ENCODE data around the gene ANKRD2. TPM values are rescaled to one million over a fixed set of nuclear protein-coding genes. Genes with fewer than 3 reads are reported as not detected.

ANKRD2 gene
- total and polyA plus RNA-seq, 7 donors, result 254 to 5,473 (median 2,026) TPM

- H3K4me3 ChIP-seq, result no peak overlapping the region
Observed at GRCh38 chr10:97618733-97619132, 46.2 kb downstream of the ANKRD2 start.

DNA sequence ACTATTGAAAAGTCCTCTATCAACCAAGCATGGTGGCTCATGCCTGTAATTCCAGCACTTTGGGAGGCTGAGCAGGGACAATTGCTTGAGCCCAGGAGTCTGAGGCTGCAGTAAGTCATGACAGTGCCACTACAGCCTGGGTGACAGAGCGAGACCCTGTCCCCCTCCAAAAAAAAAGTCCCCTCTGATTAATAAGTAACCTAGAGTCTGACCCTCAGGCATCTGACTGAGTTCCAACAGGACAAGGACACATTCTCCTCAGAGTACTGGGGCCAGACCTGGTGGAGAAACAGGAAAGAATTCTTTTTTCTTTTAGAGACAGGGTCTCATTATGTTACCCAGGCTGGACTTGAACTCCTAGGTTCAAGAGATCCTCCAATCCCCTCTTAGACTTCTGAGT, 50.7 kb downstream of the ANKRD2 start:
- no peaks in the 10 kb centered on the region for H3K4me1 ChIP-seq
- H3K36me3 ChIP-seq (ENCODE audit: insufficient read depth in 1 of 2, low read depth in 1 of 2), result no peaks in the 10 kb centered on the region
- no peaks in the 10 kb centered on the region for H3K9me3 ChIP-seq
- TF ChIP-seq CTCF (IDR thresholded peaks at IDR 0.05), result no peak
- no peak overlapping the region for H3K4me3 ChIP-seq
- no peak for ATAC-seq
- no peak for DNase-seq
- intact Hi-C loops (cut with DNase I), result no loop called here
- H3K27me3 ChIP-seq (ENCODE audit: insufficient read depth in 3 of 3, low read length in 2 of 3), result no peaks in the 10 kb centered on the region
- 95 to 100% (median 95%) methylated on average over 1 of the region's 1 CpG for WGBS, 3 donors
- H3K27ac ChIP-seq, result no peak overlapping the region

More at GRCh38 chr10:97618733-97619132, 46.2 kb downstream of the ANKRD2 start:
- WGBS, 3 donors, result 95 to 97% (median 95%) methylated on average over 4 of the region's 4 CpGs
- Histone ChIP-seq H3K27ac (no peak overlapping the region), H3K9me3 (no peaks in the 10 kb centered on the region), H3K4me1 (no peaks in the 10 kb centered on the region), H3K27me3 (ENCODE audit: insufficient read depth in 3 of 3, low read length in 2 of 3) (no peaks in the 10 kb centered on the region), H3K36me3 (ENCODE audit: insufficient read depth in 1 of 2, low read depth in 1 of 2) (no peaks in the 10 kb centered on the region)
- intact Hi-C loops (cut with DNase I), result loop anchor here in 1 of 2 donors (10.0 kb wide), 1 partner anchor 214 kb away; the partner anchor contains the start of gene RRP12
- no peak for ATAC-seq
- no peak for TF ChIP-seq CTCF (IDR thresholded peaks at IDR 0.05)
- no peak for DNase-seq

DNA sequence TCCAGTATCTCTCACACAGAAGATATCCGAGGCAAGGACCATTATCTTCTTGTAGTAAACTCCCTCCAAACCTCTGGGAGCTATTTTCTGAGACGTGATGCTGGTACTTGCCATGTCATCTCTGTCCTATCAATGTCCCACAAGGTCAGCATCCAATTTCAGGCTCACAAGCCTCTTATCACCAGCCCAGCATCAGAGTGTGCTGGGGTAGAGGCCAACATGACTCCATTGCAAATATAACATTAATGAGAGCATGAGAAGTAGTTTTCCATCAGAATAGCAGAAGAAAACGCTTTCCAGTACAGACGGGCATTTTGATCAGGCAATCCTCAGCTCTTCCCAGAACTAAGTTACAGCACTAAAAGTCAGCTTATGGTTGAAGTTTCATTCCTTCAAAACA, 55.2 kb downstream of the ANKRD2 start:
- intact Hi-C loops (cut with DNase I), result no loop called here
- TF ChIP-seq CTCF (IDR thresholded peaks at IDR 0.05), result no peak
- no peak for DNase-seq
- Histone ChIP-seq H3K4me3 (no peak overlapping the region), H3K27ac (no peak overlapping the region), H3K27me3 (ENCODE audit: insufficient read depth in 3 of 3, low read length in 2 of 3) (no peaks in the 10 kb centered on the region), H3K36me3 (ENCODE audit: insufficient read depth in 1 of 2, low read depth in 1 of 2) (no peaks in the 10 kb centered on the region), H3K4me1 (peaks cover 4% of the 10 kb centered on the region), H3K9me3 (no peaks in the 10 kb centered on the region)
- ATAC-seq, result no peak
- 72 to 86% (median 76%) methylated on average over 4 of the region's 4 CpGs for WGBS, 3 donors

DNA sequence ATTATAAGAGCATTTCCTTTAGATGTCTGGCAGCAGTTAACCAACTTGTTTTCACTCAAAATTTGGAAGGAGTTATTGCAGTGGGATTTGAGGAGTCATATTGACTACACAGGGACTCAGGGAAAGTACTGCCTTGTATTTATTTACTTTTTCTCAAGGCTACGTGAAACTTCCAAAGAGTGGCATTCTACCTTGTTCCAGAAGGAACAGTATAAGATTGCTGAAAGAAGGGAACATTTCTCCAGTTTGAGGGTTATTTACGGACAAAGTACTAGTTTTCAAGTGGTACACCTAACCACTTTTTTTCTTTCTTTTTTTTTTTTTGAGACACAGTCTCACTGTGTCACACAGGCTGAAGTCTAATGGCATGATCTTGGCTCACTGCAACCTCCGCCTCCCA, 55.6 kb downstream of the ANKRD2 start:
- DNase-seq (no peak), ATAC-seq (no peak)
- Histone ChIP-seq H3K9me3 (no peaks in the 10 kb centered on the region), H3K36me3 (ENCODE audit: insufficient read depth in 1 of 2, low read depth in 1 of 2) (no peaks in the 10 kb centered on the region), H3K4me1 (peaks cover 6% of the 10 kb centered on the region), H3K27ac (no peak overlapping the region), H3K4me3 (no peak overlapping the region), H3K27me3 (ENCODE audit: insufficient read depth in 3 of 3, low read length in 2 of 3) (no peaks in the 10 kb centered on the region)
- intact Hi-C loops (cut with DNase I), result no loop called here
- 90 to 95% (median 93%) methylated on average over 3 of the region's 3 CpGs for WGBS, 3 donors
- no peak for TF ChIP-seq CTCF (IDR thresholded peaks at IDR 0.05)

DNA sequence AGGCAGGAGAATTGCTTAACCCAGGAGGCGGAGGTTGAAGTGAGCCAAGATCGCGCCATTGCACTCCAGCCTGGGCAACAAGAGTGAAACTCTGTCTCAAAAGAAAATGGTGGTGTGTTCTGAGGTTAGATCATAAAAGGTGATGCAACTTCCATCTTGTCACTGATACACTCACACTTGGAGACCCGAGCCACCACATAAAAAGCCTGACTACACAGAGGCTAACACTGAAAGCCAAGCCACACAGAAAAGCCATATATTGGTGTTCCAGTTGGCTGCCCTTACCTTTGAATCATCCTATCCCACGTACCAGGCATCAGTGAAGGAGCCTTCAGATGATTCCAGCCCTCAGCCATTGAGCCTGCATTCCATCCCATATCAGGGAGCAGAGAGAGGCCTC, 56.7 kb downstream of the ANKRD2 start:
- no peak overlapping the region for H3K27ac ChIP-seq
- no peak for TF ChIP-seq CTCF (IDR thresholded peaks at IDR 0.05)
- intact Hi-C loops (cut with DNase I), result no loop called here
- no peaks in the 10 kb centered on the region for H3K36me3 ChIP-seq (ENCODE audit: insufficient read depth in 1 of 2, low read depth in 1 of 2)
- WGBS, 3 donors, result 93 to 94% (median 94%) methylated on average over 5 of the region's 5 CpGs
- no peak for DNase-seq
- H3K9me3 ChIP-seq, result no peaks in the 10 kb centered on the region
- peaks cover 6% of the 10 kb centered on the region for H3K4me1 ChIP-seq
- no peak for ATAC-seq
- H3K4me3 ChIP-seq, result no peak overlapping the region
- no peaks in the 10 kb centered on the region for H3K27me3 ChIP-seq (ENCODE audit: insufficient read depth in 3 of 3, low read length in 2 of 3)
